ENCODE data around the gene ONECUT3. TPM values are rescaled to one million over a fixed set of nuclear protein-coding genes. Genes with fewer than 3 reads are reported as not detected.

ONECUT3 gene
- total and polyA plus RNA-seq, 10 of the 15 experiments (the other 5 are each of a cell fraction or from before 2014, with no cell fraction given), result not detected

- no peak overlapping the region for H2AFZ ChIP-seq (ENCODE audit: control insufficient read depth, low read depth, low read length)
- H3K4me3 ChIP-seq, result no peak overlapping the region
- 15% methylated on average over 47 of the region's 50 CpGs for WGBS (ENCODE audit: insufficient coverage, insufficient replicate concordance, low lambda C conversion rate, missing lambda C conversion rate)
- ATAC-seq (no peak), DNase-seq (ENCODE audit: low read depth, low spot score) (no peak), FAIRE-seq (no peak)
- BruUV-seq (replicated peaks), result no TSS peak
- peaks cover 6 to 10% of the 10 kb centered on the region in 2 experiments for H3K27me3 ChIP-seq (replicated peaks in 1 of 2; ENCODE audit: control insufficient read depth in 2 of 2, insufficient read depth in 2 of 2, low read length in 1 of 2)
- no peak overlapping the region for H3K27ac ChIP-seq (ENCODE audit: control insufficient read depth, insufficient read depth)
- intact Hi-C loops (cut with micrococcal nuclease; ENCODE audit: unreplicated experiment), result no loop called here
- SMC1A ChIA-PET (ENCODE audit: uncharacterized antibody, unreplicated experiment), result no interaction called here
- H4K20me1 ChIP-seq (ENCODE audit: control insufficient read depth, insufficient read depth), result no peaks in the 10 kb centered on the region
- in situ Hi-C loops (cut with MboI), result no loop called here
- H3K4me1 ChIP-seq (ENCODE audit: control insufficient read depth, insufficient read depth, low read length), result no peaks in the 10 kb centered on the region
- RAD21 ChIA-PET (ENCODE audit: unreplicated experiment), result no interaction called here
- POLR2A ChIA-PET, result no interaction called here
- H3K9me3 ChIP-seq (replicated peaks; ENCODE audit: control insufficient read depth, insufficient read depth, low read length), result peaks cover 4% of the 10 kb centered on the region; the same call in 2 of the 3 replicates
- CTCF ChIA-PET, result no interaction called here
- no peaks in the 10 kb centered on the region for H3K79me2 ChIP-seq (ENCODE audit: control insufficient read depth, insufficient read depth, low read length)
- H3K36me3 ChIP-seq (ENCODE audit: control insufficient read depth in 2 of 2, insufficient read depth in 2 of 2, low read length in 1 of 2), result no peaks in the 10 kb centered on the region
- H3K4me2 ChIP-seq (ENCODE audit: control insufficient read depth, insufficient read depth), result no peak overlapping the region
- H3K9ac ChIP-seq (ENCODE audit: control insufficient read depth, insufficient read depth, low read length), result no peak overlapping the region
- TF ChIP-seq, protein P1, sequence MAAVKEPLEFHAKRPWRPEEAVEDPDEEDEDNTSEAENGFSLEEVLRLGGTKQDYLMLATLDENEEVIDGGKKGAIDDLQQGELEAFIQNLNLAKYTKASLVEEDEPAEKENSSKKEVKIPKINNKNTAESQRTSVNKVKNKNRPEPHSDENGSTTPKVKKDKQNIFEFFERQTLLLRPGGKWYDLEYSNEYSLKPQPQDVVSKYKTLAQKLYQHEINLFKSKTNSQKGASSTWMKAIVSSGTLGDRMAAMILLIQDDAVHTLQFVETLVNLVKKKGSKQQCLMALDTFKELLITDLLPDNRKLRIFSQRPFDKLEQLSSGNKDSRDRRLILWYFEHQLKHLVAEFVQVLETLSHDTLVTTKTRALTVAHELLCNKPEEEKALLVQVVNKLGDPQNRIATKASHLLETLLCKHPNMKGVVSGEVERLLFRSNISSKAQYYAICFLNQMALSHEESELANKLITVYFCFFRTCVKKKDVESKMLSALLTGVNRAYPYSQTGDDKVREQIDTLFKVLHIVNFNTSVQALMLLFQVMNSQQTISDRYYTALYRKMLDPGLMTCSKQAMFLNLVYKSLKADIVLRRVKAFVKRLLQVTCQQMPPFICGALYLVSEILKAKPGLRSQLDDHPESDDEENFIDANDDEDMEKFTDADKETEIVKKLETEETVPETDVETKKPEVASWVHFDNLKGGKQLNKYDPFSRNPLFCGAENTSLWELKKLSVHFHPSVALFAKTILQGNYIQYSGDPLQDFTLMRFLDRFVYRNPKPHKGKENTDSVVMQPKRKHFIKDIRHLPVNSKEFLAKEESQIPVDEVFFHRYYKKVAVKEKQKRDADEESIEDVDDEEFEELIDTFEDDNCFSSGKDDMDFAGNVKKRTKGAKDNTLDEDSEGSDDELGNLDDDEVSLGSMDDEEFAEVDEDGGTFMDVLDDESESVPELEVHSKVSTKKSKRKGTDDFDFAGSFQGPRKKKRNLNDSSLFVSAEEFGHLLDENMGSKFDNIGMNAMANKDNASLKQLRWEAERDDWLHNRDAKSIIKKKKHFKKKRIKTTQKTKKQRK (IDR thresholded peaks at IDR 0.05; ENCODE audit: low read depth, low read length), result no peak
- TF ChIP-seq ZNF207 (IDR thresholded peaks at IDR 0.05; ENCODE audit: borderline replicate concordance), result no peak
- TF ChIP-seq CHD2 (IDR thresholded peaks at IDR 0.05; ENCODE audit: borderline replicate concordance, low read depth, low read length), result no peak
- TF ChIP-seq CBFB (IDR thresholded peaks at IDR 0.05; ENCODE audit: low read depth), result no peak
- TF ChIP-seq TCF7 (IDR thresholded peaks at IDR 0.05; ENCODE audit: borderline replicate concordance), result no peak
- TF ChIP-seq SUZ12 (IDR thresholded peaks at IDR 0.05; ENCODE audit: unreplicated experiment), result no peak
- no peak for TF ChIP-seq YBX1 (IDR thresholded peaks at IDR 0.05)
- TF ChIP-seq, protein P2, sequence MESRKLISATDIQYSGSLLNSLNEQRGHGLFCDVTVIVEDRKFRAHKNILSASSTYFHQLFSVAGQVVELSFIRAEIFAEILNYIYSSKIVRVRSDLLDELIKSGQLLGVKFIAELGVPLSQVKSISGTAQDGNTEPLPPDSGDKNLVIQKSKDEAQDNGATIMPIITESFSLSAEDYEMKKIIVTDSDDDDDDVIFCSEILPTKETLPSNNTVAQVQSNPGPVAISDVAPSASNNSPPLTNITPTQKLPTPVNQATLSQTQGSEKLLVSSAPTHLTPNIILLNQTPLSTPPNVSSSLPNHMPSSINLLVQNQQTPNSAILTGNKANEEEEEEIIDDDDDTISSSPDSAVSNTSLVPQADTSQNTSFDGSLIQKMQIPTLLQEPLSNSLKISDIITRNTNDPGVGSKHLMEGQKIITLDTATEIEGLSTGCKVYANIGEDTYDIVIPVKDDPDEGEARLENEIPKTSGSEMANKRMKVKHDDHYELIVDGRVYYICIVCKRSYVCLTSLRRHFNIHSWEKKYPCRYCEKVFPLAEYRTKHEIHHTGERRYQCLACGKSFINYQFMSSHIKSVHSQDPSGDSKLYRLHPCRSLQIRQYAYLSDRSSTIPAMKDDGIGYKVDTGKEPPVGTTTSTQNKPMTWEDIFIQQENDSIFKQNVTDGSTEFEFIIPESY (IDR thresholded peaks at IDR 0.05), result no peak
- TF ChIP-seq HDAC2 (IDR thresholded peaks at IDR 0.05), result no peak
- no peak for TF ChIP-seq SIN3A (IDR thresholded peaks at IDR 0.05; ENCODE audit: low read depth, low read length)
- TF ChIP-seq ZNF592 (IDR thresholded peaks at IDR 0.05), result no peak
- no peak for TF ChIP-seq TBL1XR1 (IDR thresholded peaks at IDR 0.05; ENCODE audit: low read depth, low read length)
- TF ChIP-seq CBX3 (IDR thresholded peaks at IDR 0.05; ENCODE audit: borderline replicate concordance, low read depth), result no peak
- no peak for TF ChIP-seq SUPT20H (IDR thresholded peaks at IDR 0.05; ENCODE audit: borderline replicate concordance, control insufficient read depth, low read depth, low read length)
- no peak for TF ChIP-seq WRNIP1 (IDR thresholded peaks at IDR 0.05; ENCODE audit: borderline replicate concordance, low read depth, low read length)
- TF ChIP-seq HDAC6 (IDR thresholded peaks at IDR 0.05; ENCODE audit: unreplicated experiment), result no peak
- no peak for TF ChIP-seq RB1 (IDR thresholded peaks at IDR 0.05; ENCODE audit: borderline replicate concordance)
Measured at GRCh38 chr19:1775951-1776605, 22.8 kb downstream of the ONECUT3 start.
